H1 (cell line): ENCODE results near the gene HOXB3. TPM values are rescaled to one million over a fixed set of nuclear protein-coding genes. Genes with fewer than 3 reads are reported as not detected.

Experiments
- ATF3 ChIP-seq: IDR thresholded peaks from 2 replicates; pipeline ENCODE4 v1.6.1; 2011; ENCODE audit warnings: low read depth, mild to moderate bottlenecking, low read length; ENCODE audit not compliant: insufficient read depth
- BACH1 ChIP-seq: IDR thresholded peaks from 2 replicates; pipeline ENCODE4 v1.6.1; 2012; ENCODE audit warnings: low read length, improper control_type of control experiment
- CBX5 ChIP-seq: fragments of 300-800, 300-1000 bp; sonication (generic); IDR thresholded peaks from 2 replicates; pipeline ENCODE4 v1.7.1; 2016; ENCODE audit warnings: antibody characterized with exemption, low read length, low read depth
- CBX8 ChIP-seq: fragments of 300-800, 300-1000 bp; sonication (generic); IDR thresholded peaks from 2 replicates; pipeline ENCODE4 v1.7.1; 2016; ENCODE audit warnings: low read depth, low read length, borderline replicate concordance
- CEBPB ChIP-seq: IDR thresholded peaks from 2 replicates; pipeline ENCODE4 v1.6.1; 2012; ENCODE audit warnings: low read depth, low read length
- CHD2 ChIP-seq: IDR thresholded peaks from 2 replicates; pipeline ENCODE4 v1.6.1; 2012; ENCODE audit warnings: low read length, improper control_type of control experiment
- E2F6 ChIP-seq: IDR thresholded peaks from 2 replicates; pipeline ENCODE4 v1.6.1; 2012; ENCODE audit warnings: inconsistent platforms
- EZH2 ChIP-seq: fragments of 200-600 bp; sonication (generic); IDR thresholded peaks from 2 replicates; pipeline ENCODE4 v1.7.1; 2012; ENCODE audit warnings: low read depth, mild to moderate bottlenecking, moderate library complexity, low read length, inconsistent platforms; ENCODE audit not compliant: severe bottlenecking
- HDAC2 ChIP-seq, 2 experiments: fragments of 300-600 bp in 1 of 2; sonication (generic) in 1 of 2; IDR thresholded peaks; 2 replicates each; pipeline ENCODE4 v1.6.1; 2011 to 2012; ENCODE audit warnings: low read depth in 2 of 2, low read length in 2 of 2, mild to moderate bottlenecking in 2 of 2, moderate library complexity in 2 of 2, borderline replicate concordance in 1 of 2, inconsistent platforms in 1 of 2
- JUND ChIP-seq: IDR thresholded peaks from 2 replicates; pipeline ENCODE4 v1.6.1; 2011; ENCODE audit warnings: mild to moderate bottlenecking, improper control_type of control experiment, low read length
- KDM1A ChIP-seq: fragments of 200-600, 300-600 bp; sonication (generic); IDR thresholded peaks from 2 replicates; pipeline ENCODE4 v1.7.1; 2016; ENCODE audit warnings: mild to moderate bottlenecking, low read length, borderline replicate concordance
- POU5F1 ChIP-seq: IDR thresholded peaks from 2 replicates; pipeline ENCODE4 v1.6.1; 2011; ENCODE audit warnings: low read depth, mild to moderate bottlenecking, low read length, moderate library complexity
- RAD21 ChIP-seq, 2 experiments: IDR thresholded peaks in 1 of 2; conservative IDR thresholded peaks in 1 of 2; 2 replicates each; pipeline ENCODE4 v1.6.1; 2011; ENCODE audit warnings: low read depth in 2 of 2, low read length in 2 of 2, improper control_type of control experiment in 1 of 2, inconsistent platforms in 1 of 2, mild to moderate bottlenecking in 1 of 2, moderate library complexity in 1 of 2
- RBBP5 ChIP-seq: IDR thresholded peaks from 2 replicates; pipeline ENCODE4 v1.7.1; 2012; ENCODE audit warnings: low read depth, mild to moderate bottlenecking, inconsistent platforms, low read length, moderate library complexity, borderline replicate concordance
- RFX5 ChIP-seq: IDR thresholded peaks from 2 replicates; pipeline ENCODE4 v1.6.1; 2011; ENCODE audit warnings: low read depth, low read length, improper control_type of control experiment, borderline replicate concordance
- RNF2 ChIP-seq: fragments of 200-900, 300-1000 bp; sonication (generic); IDR thresholded peaks from 2 replicates; pipeline ENCODE4 v1.7.1; 2016; ENCODE audit warnings: borderline replicate concordance, low read depth, mild to moderate bottlenecking, antibody characterized with exemption, low read length; ENCODE audit not compliant: poor library complexity, severe bottlenecking; ENCODE audit errors: missing control alignments
- RXRA ChIP-seq: IDR thresholded peaks from 2 replicates; pipeline ENCODE4 v1.6.1; 2011; ENCODE audit warnings: low read depth, mild to moderate bottlenecking, low read length, moderate library complexity; ENCODE audit not compliant: insufficient read depth
- SIN3A ChIP-seq, 2 experiments: IDR thresholded peaks in 1 of 2; conservative IDR thresholded peaks in 1 of 2; 2 replicates each; pipeline ENCODE4 v1.6.1; 2011 to 2012; ENCODE audit warnings: low read length in 2 of 2, improper control_type of control experiment in 1 of 2, low read depth in 1 of 2, mild to moderate bottlenecking in 1 of 2
- SP4 ChIP-seq: IDR thresholded peaks from 2 replicates; pipeline ENCODE4 v1.6.1; 2012; ENCODE audit warnings: low read length, inconsistent platforms
- TCF12 ChIP-seq: IDR thresholded peaks from 2 replicates; pipeline ENCODE4 v1.6.1; 2011; ENCODE audit warnings: low read depth, mild to moderate bottlenecking, low read length
- YY1 ChIP-seq: IDR thresholded peaks from 2 replicates; pipeline ENCODE4 v1.6.1; 2011; ENCODE audit warnings: low read depth, mild to moderate bottlenecking, low read length
- polyA plus RNA-seq, 7 experiments: library from polyadenylated mRNA; depleted of rRNA in 3 of 7; stranded (reverse) in 5 of 7; unstranded in 2 of 7; fragments of >200 nt in 5 of 7; fragments of 200-250 nt in 2 of 7; gene quantifications; 1 replicate in 5 of 7; 2 replicates in 1 of 7; 4 replicates in 1 of 7; pipeline versions ENCODE4 v1.2.1 to v1.2.3, GENCODE V29; 2011 to 2013; ENCODE audit warnings: missing spikeins in 2 of 7, mixed read lengths in 2 of 7
- total RNA-seq: library from RNA; stranded (reverse); fragmentation: NEBNext Ultra II Directional; extraction: Animal tissue kit (Norgen Biotek cat#: 25700); gene quantifications from 2 replicates; pipeline ENCODE4 v1.2.1, GENCODE V29; 2021

HOXB3 gene
- total and polyA plus RNA-seq, 2 of the 8 experiments (the other 6 are each of a cell fraction or from before 2014, with no cell fraction given) = not detected

DNA sequence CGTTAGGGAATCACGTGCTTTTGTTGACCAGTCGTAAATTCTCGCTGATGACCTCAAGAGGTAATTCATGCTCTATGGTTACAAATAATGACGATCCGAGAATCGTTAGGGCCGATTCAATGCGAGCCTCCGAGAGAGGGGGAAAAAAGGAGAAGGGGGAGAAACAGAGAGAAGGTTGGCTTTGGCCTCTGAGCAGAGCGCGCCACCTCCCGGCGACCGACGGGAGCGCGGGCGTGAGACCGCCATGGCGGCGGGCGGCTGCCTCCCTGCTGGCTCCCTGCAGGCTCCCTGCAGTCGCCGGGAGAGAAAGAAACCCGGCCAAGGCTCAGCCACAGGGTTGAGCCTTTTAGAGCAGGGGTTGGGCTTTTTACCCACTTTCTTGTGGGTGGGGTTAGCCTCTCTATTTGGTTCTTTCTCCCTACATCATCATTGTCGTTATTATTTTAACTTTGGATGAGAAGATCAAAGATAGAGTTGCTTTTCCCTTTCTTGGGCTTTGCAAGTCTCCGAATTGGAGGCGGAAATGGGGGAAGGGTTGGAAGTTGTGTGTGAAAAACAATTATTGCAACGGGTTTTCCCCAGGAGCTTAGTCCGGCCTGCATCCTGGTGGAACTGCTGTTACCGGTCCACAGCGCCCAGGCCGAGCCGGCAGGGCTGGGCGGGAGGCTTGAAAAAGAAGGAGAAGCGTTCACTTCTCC, 3.9 kb upstream of the HOXB3 start (continued):
- TF ChIP-seq RAD21 (IDR thresholded peaks at IDR 0.05 in 1 of 2, conservative IDR thresholded peaks at IDR 0.05 in 1 of 2; ENCODE audit: low read depth in 2 of 2, low read length in 2 of 2) = peak; percentile 90 to 91
- no peak for TF ChIP-seq EZH2
- TF ChIP-seq RFX5 = no peak
- TF ChIP-seq RXRA = no peak
- TF ChIP-seq RBBP5 = 0 out of 2 replicates have a peak, but pooled peaks have one; percentile 13
- TF ChIP-seq SIN3A (conservative IDR thresholded peaks at IDR 0.05 in 1 of 2, IDR thresholded peaks at IDR 0.05 in 1 of 2; ENCODE audit: low read depth in 1 of 2, low read length in 2 of 2) = 0 out of 4 replicates have a peak, but pooled peaks of 1 of the 2 experiments have one; percentile 31
- TF ChIP-seq BACH1 = no peak
- no peak for TF ChIP-seq CBX8
- no peak for TF ChIP-seq KDM1A
- 0 out of 2 replicates have a peak, but pooled peaks have one; percentile 19 for TF ChIP-seq CHD2
- no peak for TF ChIP-seq POU5F1
- TF ChIP-seq CBX5 = no peak
- no peak for TF ChIP-seq ATF3
- TF ChIP-seq SP4 = no peak
- TF ChIP-seq E2F6 = no peak
- TF ChIP-seq CEBPB = no peak
- no peak for TF ChIP-seq RNF2
- no peak for TF ChIP-seq HDAC2 (IDR thresholded peaks at IDR 0.05; ENCODE audit: borderline replicate concordance in 1 of 2, low read depth in 2 of 2, low read length in 2 of 2)
- 0 out of 2 replicates have a peak, but pooled peaks have one; percentile 28 for TF ChIP-seq TCF12
- peak; percentile 51; the same call in 1 of the 2 replicates for TF ChIP-seq JUND
- peak; percentile 94 for TF ChIP-seq YY1
